Colonic mucosa (tissue), 4 donors: ENCODE data around the gene CBX5. TPM values are rescaled to one million over a fixed set of nuclear protein-coding genes. Genes with fewer than 3 reads are reported as not detected.
A peak's percentile ranks its signal among the peaks of the same experiment; 100 is the strongest.

ENCODE experiments used
- DNase-seq: peaks from one replicate; pipeline ENCODE4 v3.0.0-alpha.2; 2020
- H3K27ac ChIP-seq: fragments of 200-600 bp; one replicate; pipeline ENCODE4 v1.8.0; 2021
- H3K27me3 ChIP-seq: fragments of 200-600 bp; one replicate; pipeline ENCODE4 v1.8.0; 2021
- H3K36me3 ChIP-seq: fragments of 200-600 bp; one replicate; pipeline ENCODE4 v1.8.0; 2021
- H3K4me1 ChIP-seq: fragments of 200-600 bp; one replicate; pipeline ENCODE4 v1.8.0; 2021; ENCODE audit warnings: mild to moderate bottlenecking
- H3K4me3 ChIP-seq: fragments of 200-600 bp; one replicate; pipeline ENCODE4 v1.8.0; 2021
- H3K9ac ChIP-seq, 2 donors: one replicate each; pipeline ENCODE4 v1.7.0; 2013; ENCODE audit warnings: control low read depth in 2 of 2, low read depth in 2 of 2, low read length in 2 of 2
- H3K9me3 ChIP-seq: fragments of 200-600 bp; one replicate; pipeline ENCODE4 v1.8.0; 2021
- intact Hi-C: fragments of 100-400 bp; cut with DNase I; formaldehyde crosslinking; loops from one replicate; pipeline ENCODE4 v1.14.1; 2022
- total RNA-seq, 2 donors: library from RNA; stranded (reverse); fragmentation: NEBNext Ultra II Directional in 1 of 2; extraction: Animal tissue kit (Norgen Biotek cat#: 25700) in 1 of 2; gene quantifications; one replicate each; pipeline ENCODE4 v1.2.1, GENCODE V29; 2021
- TF ChIP-seq, protein P1 (sequence below): fragments of 200-600 bp; IDR thresholded peaks from one replicate; pipeline ENCODE4 v1.8.0; 2022; ENCODE audit warnings: antibody characterized with exemption, mild to moderate bottlenecking
- donor health status: healthy.
- donor health status: DM: no; HTN: no; CAD: no.
- donor health status: DM: no; HTN: no; CAD: no.

CBX5 gene
- total RNA-seq, 2 donors from 2014 or later, result 49.3 to 77.5 TPM

- Histone ChIP-seq H3K27ac (peak within 1 kb of the TSS; percentile 94), H3K36me3 (peaks cover 12% of the 10 kb centered on the region), H3K27me3 (no peaks in the 10 kb centered on the region), H3K9me3 (no peaks in the 10 kb centered on the region), H3K4me1 (peaks cover 28% of the 10 kb centered on the region), H3K4me3 (peak within 1 kb of the TSS; percentile 66), H3K9ac (peak within 1 kb of the TSS; percentile 73 to 94)
- intact Hi-C loops, result no loop called here
- TF ChIP-seq, protein P1, sequence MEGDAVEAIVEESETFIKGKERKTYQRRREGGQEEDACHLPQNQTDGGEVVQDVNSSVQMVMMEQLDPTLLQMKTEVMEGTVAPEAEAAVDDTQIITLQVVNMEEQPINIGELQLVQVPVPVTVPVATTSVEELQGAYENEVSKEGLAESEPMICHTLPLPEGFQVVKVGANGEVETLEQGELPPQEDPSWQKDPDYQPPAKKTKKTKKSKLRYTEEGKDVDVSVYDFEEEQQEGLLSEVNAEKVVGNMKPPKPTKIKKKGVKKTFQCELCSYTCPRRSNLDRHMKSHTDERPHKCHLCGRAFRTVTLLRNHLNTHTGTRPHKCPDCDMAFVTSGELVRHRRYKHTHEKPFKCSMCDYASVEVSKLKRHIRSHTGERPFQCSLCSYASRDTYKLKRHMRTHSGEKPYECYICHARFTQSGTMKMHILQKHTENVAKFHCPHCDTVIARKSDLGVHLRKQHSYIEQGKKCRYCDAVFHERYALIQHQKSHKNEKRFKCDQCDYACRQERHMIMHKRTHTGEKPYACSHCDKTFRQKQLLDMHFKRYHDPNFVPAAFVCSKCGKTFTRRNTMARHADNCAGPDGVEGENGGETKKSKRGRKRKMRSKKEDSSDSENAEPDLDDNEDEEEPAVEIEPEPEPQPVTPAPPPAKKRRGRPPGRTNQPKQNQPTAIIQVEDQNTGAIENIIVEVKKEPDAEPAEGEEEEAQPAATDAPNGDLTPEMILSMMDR, result no peak
- peak; percentile 97 for DNase-seq
These were observed 742 bp upstream of the CBX5 start, which contains the start of gene HNRNPA1 for GRCh38 chr12:54280468-54281260. Gene HNRNPA1 (plus strand): TSS chr12:54280726. CDS start chr12:54280808, 82 bp downstream.

GRCh38 chr12:54279227-54279631 lies 693 bp downstream of the CBX5 start:
- TF ChIP-seq, protein P1, result no peak
- peak overlapping the region; percentile 66 for H3K4me3 ChIP-seq
- H3K27me3 ChIP-seq, result no peaks in the 10 kb centered on the region
- H3K27ac ChIP-seq, result peak overlapping the region; percentile 94
- H3K9me3 ChIP-seq, result no peaks in the 10 kb centered on the region
- intact Hi-C loops, result no loop called here
- H3K36me3 ChIP-seq, result peaks cover 12% of the 10 kb centered on the region
- peak overlapping the region; percentile 73 to 94 for H3K9ac ChIP-seq
- no peak for DNase-seq
- H3K4me1 ChIP-seq, result peaks cover 21% of the 10 kb centered on the region

- Histone ChIP-seq H3K36me3 (no peaks in the 10 kb centered on the region), H3K27ac (no peak overlapping the region)
- no peak for DNase-seq
These were observed 2.1 kb downstream of the CBX5 start for GRCh38 chr12:54277823-54278276.

GRCh38 chr12:54276368-54276767 lies 3.6 kb downstream of the CBX5 start:
- no peak for DNase-seq
- TF ChIP-seq, protein P1, result no peak
- Histone ChIP-seq H3K36me3 (no peaks in the 10 kb centered on the region), H3K4me3 (no peak overlapping the region), H3K27me3 (no peaks in the 10 kb centered on the region), H3K4me1 (no peaks in the 10 kb centered on the region), H3K9me3 (no peaks in the 10 kb centered on the region), H3K9ac (no peak overlapping the region), H3K27ac (no peak overlapping the region)
- intact Hi-C loops, result no loop called here

More at GRCh38 chr12:54277823-54278276, 2.1 kb downstream of the CBX5 start:
- no peaks in the 10 kb centered on the region for H3K27me3 ChIP-seq
- H3K4me3 ChIP-seq, result no peak overlapping the region
- H3K9me3 ChIP-seq, result no peaks in the 10 kb centered on the region
- intact Hi-C loops, result no loop called here
- TF ChIP-seq, protein P1, result no peak
- H3K4me1 ChIP-seq, result peaks cover 8% of the 10 kb centered on the region
- H3K9ac ChIP-seq, result peak overlapping the region in 1 of 2 donors; percentile 46

DNA sequence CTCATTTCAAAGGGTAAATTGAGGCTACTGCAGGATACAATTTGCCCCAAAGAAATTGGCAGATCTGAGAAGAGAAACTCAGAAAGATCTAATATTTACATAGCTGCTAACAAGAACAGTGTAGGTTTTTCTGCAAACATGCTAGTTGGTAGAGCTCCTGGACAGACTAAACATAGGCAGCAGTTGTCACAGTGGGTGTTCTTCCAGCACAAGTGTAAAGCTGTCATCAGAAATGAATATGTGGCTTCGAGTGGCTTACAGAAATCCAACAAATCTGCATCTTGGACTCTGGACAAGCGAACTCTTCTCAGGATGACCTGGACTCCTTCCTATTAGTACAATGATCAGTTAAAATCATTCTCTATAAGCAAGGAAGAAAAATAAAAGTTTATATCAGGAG lies 5.9 kb downstream of the CBX5 start:
- Histone ChIP-seq H3K9ac (no peak overlapping the region), H3K4me1 (no peaks in the 10 kb centered on the region), H3K27ac (no peak overlapping the region), H3K9me3 (no peaks in the 10 kb centered on the region), H3K36me3 (no peaks in the 10 kb centered on the region), H3K27me3 (no peaks in the 10 kb centered on the region), H3K4me3 (no peak overlapping the region)
- TF ChIP-seq, protein P1, result no peak
- no peak for DNase-seq
- intact Hi-C loops, result no loop called here
